ENCODE results near the gene NANOS2. TPM values are rescaled to one million over a fixed set of nuclear protein-coding genes. Genes with fewer than 3 reads are reported as not detected.

NANOS2 gene
- total and polyA plus RNA-seq, 2 experiments from 2014 or later, result not detected

- Histone ChIP-seq H3K27ac (no peak overlapping the region), H3K27me3 (peaks cover 9% of the 10 kb centered on the region), H3K4me1 (ENCODE audit: low read depth) (peaks cover 3% of the 10 kb centered on the region), H3K9me3 (ENCODE audit: low read depth) (no peaks in the 10 kb centered on the region), H3K4me3 (no peak overlapping the region), H3K36me3 (no peaks in the 10 kb centered on the region)
- no peak for TF ChIP-seq CTCF (IDR thresholded peaks at IDR 0.05; ENCODE audit: low read depth, low read length)
- no peak for DNase-seq (ENCODE audit: low read depth in 1 of 2, low spot score in 1 of 2)
These were observed 9.6 kb downstream of the NANOS2 start for GRCh38 chr19:45905011-45905410.

GRCh38 chr19:45902651-45903625 lies 11.6 kb downstream of the NANOS2 start:
- H3K36me3 ChIP-seq, result peaks cover 8% of the 10 kb centered on the region
- peaks cover 9% of the 10 kb centered on the region for H3K27me3 ChIP-seq
- no peaks in the 10 kb centered on the region for H3K9me3 ChIP-seq (ENCODE audit: low read depth)
- DNase-seq (ENCODE audit: low read depth in 1 of 2, low spot score in 1 of 2), result peak; percentile 98
- H3K4me3 ChIP-seq, result peak overlapping the region; percentile 61
- peaks cover 3% of the 10 kb centered on the region for H3K4me1 ChIP-seq (ENCODE audit: low read depth)
- H3K27ac ChIP-seq, result peak overlapping the region; percentile 49
- TF ChIP-seq CTCF (IDR thresholded peaks at IDR 0.05; ENCODE audit: low read depth, low read length), result no peak

- Histone ChIP-seq H3K27ac (peak within 1 kb of the TSS; percentile 49), H3K27me3 (peaks cover 9% of the 10 kb centered on the region), H3K4me3 (peak within 1 kb of the TSS; percentile 61), H3K9me3 (ENCODE audit: low read depth) (no peaks in the 10 kb centered on the region), H3K4me1 (ENCODE audit: low read depth) (peaks cover 3% of the 10 kb centered on the region), H3K36me3 (peaks cover 8% of the 10 kb centered on the region)
- DNase-seq (ENCODE audit: low read depth in 1 of 2, low spot score in 1 of 2), result peak in 1 of 2 donors; percentile 44
- no peak for TF ChIP-seq CTCF (IDR thresholded peaks at IDR 0.05; ENCODE audit: low read depth, low read length)
These were observed 12.5 kb downstream of the NANOS2 start, which contains the start of gene MYPOP for GRCh38 chr19:45901912-45902650. Gene MYPOP, minus strand, starts transcription at chr19:45902613. Its CDS starts 840 bp downstream, at chr19:45901773.

GRCh38 chr19:45901432-45901911 lies 13.1 kb downstream of the NANOS2 start:
- Histone ChIP-seq H3K27me3 (peaks cover 9% of the 10 kb centered on the region), H3K4me3 (peak overlapping the region; percentile 61), H3K4me1 (ENCODE audit: low read depth) (peaks cover 3% of the 10 kb centered on the region), H3K9me3 (ENCODE audit: low read depth) (no peaks in the 10 kb centered on the region), H3K27ac (no peak overlapping the region), H3K36me3 (peaks cover 8% of the 10 kb centered on the region)
- DNase-seq (ENCODE audit: low read depth in 1 of 2, low spot score in 1 of 2), result peak; percentile 29 to 67
- TF ChIP-seq CTCF (IDR thresholded peaks at IDR 0.05; ENCODE audit: low read depth, low read length), result no peak

- Histone ChIP-seq H3K27ac (no peak overlapping the region), H3K9me3 (ENCODE audit: low read depth) (no peaks in the 10 kb centered on the region), H3K4me3 (peak overlapping the region; percentile 61), H3K4me1 (ENCODE audit: low read depth) (peaks cover 3% of the 10 kb centered on the region), H3K36me3 (peaks cover 8% of the 10 kb centered on the region), H3K27me3 (peaks cover 9% of the 10 kb centered on the region)
- DNase-seq (ENCODE audit: low read depth in 1 of 2, low spot score in 1 of 2), result no peak
- TF ChIP-seq CTCF (IDR thresholded peaks at IDR 0.05; ENCODE audit: low read depth, low read length), result no peak
These were observed 13.7 kb downstream of the NANOS2 start for GRCh38 chr19:45900738-45901431.

Measured in cardiac muscle cell (in vitro differentiated cells and primary cell).